IPS-NIHi7 (cell line): ENCODE data around the gene CREM.

Experiments
- DNase-seq: peaks from one replicate; pipeline ENCODE4 v3.0.0; 2012; ENCODE audit warnings: mixed read lengths; ENCODE audit errors: extremely low spot score

Gene CREM

DNA sequence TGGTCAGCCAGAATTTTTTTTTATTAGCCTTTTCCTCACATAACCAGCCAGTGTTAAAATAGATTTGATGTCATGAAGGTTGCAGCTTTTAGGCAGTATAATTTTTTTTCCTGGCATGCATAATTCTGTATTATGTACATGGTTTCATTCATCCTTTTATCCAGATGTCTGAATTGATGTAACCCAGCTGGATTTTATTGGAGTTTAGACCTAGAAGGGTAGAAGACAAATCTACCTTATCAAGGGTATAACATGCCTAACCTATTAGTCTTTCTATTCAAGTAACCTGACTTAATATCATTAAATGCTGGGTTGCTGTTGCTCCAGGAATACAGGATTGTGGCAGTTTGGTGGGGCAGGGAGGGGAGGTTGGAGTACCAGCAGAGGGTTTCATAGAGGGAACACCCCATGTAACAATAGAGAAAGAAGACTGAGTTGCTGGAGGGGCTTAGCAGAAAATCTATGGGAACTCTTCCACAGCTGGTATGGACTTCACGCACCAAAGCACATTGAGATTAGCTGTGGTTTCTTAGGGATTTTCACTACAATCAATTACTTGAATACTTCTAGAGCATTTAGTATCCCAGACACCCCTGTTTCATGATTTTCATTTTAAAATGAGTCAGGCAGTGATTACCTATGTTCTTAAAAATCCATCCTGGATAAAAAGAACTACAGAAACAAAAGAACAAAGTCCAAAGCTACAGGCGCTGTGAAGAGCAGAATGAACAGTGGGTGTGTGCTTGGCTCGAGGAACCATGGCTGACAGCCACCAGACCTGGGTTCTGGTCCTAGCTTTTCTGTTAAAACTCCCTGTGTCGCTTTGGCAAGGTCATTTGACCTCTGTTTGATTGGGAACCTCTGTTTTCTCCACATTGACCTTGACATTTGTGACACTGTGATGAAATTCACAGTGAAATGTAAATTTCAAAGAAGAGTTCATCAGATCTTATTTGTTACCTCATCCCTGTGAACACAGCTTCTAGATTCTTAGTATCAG is 93.5 kb downstream of the CREM start:
- no peak for DNase-seq

- DNase-seq, result peak; percentile 35
Measured at GRCh38 chr10:35223016-35223415, 96.4 kb downstream of the CREM start.

DNA sequence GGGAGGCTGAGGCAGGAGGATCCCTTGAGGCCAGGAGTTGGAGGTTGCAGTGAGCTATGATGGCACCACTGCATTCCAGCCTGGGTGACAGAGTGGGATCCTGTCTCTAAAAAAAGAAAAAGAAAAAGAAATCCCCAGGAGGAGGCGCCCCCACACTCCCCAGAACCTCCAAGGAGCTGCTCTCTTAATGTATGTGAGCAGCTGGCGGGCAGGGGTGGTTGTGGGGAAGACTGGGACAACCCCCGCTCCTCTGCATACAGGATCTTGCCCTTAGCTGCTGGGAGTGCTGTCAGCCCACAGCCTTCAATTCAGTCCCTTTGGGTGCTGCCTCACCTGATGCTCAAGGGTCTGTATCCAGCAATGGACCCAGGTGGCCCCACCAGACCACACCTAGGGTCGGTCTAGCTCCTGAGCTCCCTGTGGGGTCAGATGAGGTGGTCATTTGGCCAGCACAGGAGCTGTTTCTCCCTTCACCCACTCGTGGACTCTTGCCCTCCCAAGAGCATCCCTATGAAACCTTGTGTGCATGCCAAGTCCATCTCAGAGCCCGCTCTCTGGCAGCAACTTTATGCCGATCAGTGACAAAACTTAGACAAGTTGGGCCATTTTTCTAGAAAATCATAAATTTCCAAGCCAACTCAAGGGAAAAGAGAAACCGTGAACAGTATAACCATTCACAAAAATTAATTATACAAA is 97.5 kb downstream of the CREM start:
- no peak for DNase-seq

- no peak for DNase-seq
Measured at GRCh38 chr10:35225204-35225603, 98.6 kb downstream of the CREM start.

DNA sequence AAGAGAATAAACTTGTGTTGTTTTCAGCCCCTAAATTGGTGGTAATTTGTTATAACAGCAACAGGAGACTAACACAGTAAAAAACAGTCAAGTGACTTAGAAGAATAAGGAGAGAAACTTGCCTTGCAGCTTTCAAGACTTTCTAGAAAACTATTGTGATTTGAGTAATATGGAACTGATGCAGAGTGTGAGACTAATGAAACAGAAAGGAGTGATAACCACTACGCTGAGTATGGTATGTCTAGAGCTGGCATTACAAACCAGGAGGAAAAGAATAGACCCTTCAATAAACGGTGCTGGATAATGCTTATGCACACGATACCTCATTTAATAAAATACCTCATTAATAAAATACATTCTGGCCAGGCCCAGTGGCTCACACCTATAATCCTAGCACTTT is 99.9 kb downstream of the CREM start:
- no peak for DNase-seq

- no peak for DNase-seq
Measured at GRCh38 chr10:35228058-35228457, 101.4 kb downstream of the CREM start.

DNA sequence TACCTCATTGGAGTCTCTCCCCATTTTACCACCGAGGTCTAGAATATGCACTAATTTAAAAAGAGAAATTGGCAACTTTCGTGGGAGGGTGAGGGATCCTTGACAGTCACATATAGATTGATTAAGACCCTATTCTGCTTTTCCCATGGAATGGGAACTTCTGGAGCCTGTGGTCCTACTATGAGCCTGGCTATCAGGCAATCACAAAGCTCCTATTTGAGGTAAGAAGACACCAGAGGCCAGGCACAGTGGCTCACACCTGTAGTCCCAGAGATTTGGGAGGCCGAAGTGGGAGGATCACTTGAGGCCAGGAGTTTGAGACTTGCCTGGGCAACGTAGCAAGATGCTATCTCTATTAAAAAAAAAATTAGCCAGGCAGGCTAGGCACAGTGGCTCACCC is 105.0 kb downstream of the CREM start:
- DNase-seq, result no peak

DNA sequence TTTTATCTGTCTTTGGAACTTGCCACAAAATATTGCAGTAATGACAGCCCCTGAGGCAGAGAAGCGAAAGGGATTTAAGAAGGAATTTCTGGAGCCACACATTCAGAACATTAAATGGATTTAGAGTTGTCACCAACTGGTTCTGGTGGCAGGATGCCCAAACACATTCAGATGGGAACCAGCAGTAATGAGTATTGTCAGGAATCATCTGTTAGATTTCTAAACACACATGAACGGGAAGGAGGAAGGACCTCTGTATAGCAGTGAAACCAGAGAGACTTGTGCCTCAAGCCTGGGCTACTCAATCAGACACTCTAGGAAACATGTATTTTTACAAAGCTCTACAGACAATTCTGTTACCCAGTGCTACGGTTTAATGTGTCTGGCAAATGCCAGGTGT is 105.9 kb downstream of the CREM start:
- DNase-seq, result no peak

DNA sequence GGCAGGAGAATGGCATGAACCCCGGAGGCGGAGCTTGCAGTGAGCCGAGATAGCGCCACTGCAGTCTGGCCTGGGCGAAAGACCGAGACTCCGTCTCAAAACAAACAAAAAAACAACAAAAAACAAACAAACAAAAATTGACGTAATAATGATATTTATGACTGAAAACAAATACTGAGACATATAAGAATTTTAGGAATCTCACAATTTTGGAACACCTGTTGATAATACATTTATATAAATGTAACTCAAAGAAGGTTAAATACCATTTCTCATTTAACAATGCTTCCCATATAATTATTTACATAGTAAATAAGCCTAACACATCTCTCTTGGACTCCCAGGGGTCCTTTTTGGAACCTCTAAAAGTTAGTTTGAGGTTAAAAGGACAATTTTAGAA is 107.4 kb downstream of the CREM start:
- DNase-seq, result no peak

DNA sequence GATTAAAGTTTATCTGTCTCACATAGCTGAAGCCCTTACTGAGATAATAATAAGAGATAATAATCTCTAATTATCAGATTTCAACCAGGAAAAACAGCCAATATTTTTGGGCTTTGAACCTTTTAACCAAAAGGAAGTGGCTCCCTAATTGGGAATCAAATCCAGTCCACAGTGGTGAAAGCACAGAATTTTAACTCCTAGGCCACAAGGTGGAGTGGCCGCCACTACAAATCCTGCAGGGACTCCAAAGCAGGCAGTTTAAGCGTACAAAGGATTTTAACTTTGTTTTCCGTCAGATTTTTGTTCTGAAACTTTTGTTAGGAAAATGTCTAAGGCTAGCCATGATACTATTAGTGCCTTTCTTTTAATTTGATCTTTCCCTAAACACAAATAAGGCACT is 110.1 kb downstream of the CREM start:
- DNase-seq, result peak; percentile 42

- DNase-seq, result no peak
Measured at GRCh38 chr10:35237766-35238512, 111.3 kb downstream of the CREM start.

DNA sequence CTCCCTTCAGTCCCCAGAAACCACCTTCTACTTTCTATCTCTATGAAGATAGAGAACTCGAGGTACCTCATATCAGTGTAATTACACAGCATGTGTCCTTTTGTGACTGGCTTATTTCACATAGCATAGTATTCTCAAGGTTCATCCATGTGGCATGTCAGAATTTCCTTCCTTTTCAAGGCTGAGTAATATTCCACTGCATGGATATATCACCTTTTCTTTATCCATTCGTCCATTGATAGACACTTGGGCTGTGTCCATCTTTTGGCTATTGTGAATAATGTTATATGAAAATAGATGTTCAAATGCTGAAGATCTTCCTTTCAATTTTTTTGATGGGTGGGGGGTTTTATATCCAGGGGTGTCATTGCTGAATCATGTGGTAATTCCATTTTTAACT is 117.9 kb downstream of the CREM start:
- DNase-seq, result no peak

GRCh38 chr10:35246770-35247343 is 120.2 kb downstream of the CREM start:
- DNase-seq, result no peak

DNA sequence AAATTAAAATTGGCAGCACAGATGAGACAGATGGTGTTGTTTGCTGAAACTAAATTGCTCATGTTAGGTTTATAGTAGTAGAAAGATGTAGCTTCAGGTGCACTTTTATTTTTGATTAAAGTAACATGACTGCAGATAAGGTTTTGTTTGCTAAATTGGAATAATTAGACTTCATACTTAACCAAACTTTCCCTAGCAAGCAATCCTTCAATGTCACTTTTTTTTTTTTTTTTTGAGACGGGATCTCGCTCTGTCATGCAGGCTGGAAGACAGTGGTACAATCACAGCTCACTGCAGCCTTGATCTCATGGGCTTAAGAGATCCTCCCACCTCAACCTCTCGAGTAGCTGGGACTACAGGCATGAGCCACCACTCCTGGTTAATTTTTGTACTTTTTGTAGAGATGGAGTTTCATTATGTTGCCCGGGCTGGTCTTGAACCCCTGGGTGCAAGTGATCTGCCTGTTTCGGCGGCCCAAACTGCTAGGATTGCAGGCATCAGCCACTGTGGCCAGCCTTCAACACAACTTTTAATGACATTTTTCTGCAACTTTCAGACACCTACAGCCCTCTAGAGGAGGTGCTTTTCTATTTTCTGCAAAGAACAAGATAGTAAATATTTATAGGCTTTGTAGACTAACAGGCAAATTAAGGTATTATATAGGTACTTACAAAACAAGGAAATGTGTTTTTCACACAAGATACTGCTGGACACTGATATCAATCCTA is 124.9 kb downstream of the CREM start:
- DNase-seq, result no peak

GRCh38 chr10:35257057-35257983 is 130.7 kb downstream of the CREM start:
- DNase-seq, result no peak

- DNase-seq, result no peak
Measured at GRCh38 chr10:35259769-35260397, 133.2 kb downstream of the CREM start.

GRCh38 chr10:35262436-35262835 is 135.8 kb downstream of the CREM start:
- DNase-seq, result no peak
